GM19397 (cell line): ENCODE data around the gene LPCAT3.

ENCODE experiments used
- ATAC-seq: cut with Tn5 transposase; IDR thresholded peaks from one replicate; pipeline ENCODE4 v1.9.1; 2021; ENCODE audit warnings: mild to moderate bottlenecking, moderate library complexity; ENCODE audit not compliant: unreplicated experiment

Gene LPCAT3

DNA sequence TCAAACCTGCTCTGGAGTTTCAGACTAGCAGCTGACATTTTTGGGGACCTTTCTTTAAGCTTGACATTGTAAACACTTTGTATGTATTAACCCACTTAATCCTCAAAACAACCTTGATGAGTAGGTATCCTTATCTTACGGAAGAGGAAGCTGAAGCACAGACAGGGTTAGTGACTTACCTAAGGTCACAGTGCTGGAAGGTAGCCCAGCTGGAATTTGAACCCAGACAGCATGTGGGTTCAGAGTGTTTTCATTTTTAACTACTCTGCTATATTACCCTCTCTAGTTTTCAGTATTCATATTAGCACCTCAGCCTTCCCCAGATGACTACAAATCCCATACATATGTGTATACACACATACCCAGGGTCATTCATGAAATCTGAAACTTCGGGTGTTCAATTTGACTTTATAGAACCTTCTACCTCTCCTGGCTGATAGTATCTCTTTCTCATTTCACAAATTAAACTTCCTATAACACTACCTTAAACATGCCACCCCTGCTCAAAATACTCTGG is 13.9 kb downstream of the LPCAT3 start:
- no peak for ATAC-seq

- ATAC-seq: no peak
These were observed 16.2 kb downstream of the LPCAT3 start for GRCh38 chr12:7001921-7002591.

GRCh38 chr12:6998715-6999451 is 19.4 kb downstream of the LPCAT3 start:
- no peak for ATAC-seq

DNA sequence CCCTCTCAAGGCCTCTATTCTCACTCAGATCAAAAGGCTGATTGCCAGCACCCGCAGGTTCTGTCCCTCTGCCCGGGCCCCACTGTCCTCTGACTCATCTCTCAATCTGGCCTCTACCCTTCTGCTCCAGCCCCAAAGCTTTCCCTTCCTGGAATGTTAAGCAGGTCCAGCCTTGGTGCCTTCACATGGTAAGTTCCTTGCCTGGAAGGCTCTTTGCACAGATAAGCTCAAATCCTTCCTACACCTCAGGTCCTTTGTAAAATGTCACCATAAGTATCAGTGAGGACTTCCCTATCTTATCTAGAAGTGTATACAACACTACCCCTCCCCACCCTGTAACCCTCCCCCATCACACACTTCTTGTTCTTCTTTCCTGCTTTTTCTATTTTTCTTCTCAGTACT is 22.2 kb downstream of the LPCAT3 start:
- no peak for ATAC-seq

- no peak for ATAC-seq
These were observed 30.2 kb downstream of the LPCAT3 start for GRCh38 chr12:6987956-6988553.

- ATAC-seq: no peak
These were observed 35.7 kb downstream of the LPCAT3 start for GRCh38 chr12:6982532-6982931.

GRCh38 chr12:6981152-6982052 is 36.9 kb downstream of the LPCAT3 start:
- ATAC-seq: no peak

DNA sequence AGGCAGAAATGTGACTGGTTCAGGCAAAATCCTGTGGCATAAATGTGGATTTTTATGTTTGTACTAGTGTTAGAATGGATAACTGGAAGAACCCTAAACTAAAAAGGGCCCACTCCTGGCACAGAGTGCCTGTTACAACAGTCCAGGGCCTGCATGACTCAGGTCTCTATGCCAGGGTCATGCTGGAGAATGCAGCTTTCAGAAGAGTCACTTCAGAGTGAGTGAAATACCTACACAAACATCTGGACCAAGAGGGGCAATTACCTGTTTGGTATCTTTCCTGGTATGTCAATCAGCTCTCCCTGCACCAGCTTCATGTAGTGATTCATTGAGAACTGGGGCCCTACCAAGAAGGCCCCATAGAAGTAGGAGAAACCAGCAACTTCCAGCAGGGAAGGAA is 37.5 kb downstream of the LPCAT3 start:
- no peak for ATAC-seq

DNA sequence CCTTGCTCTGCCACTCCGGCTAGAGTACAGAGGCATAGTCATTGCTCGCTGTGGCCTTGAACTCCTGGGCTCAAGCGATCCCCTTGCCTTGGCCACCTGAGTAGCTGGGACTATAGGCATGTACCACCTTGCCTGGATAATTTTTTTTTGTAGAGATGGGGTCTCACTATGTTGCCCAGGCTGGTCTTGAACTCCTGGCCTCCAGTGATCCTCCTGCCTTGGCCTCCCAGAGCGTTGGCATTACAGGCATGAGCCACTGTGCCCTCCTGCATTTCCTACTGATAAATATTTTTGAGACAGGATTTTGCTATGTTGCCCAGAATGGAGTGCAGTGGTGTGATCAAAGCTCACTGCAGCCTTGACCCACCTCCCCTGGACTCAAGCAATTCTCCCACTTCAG is 38.2 kb downstream of the LPCAT3 start:
- ATAC-seq: no peak

DNA sequence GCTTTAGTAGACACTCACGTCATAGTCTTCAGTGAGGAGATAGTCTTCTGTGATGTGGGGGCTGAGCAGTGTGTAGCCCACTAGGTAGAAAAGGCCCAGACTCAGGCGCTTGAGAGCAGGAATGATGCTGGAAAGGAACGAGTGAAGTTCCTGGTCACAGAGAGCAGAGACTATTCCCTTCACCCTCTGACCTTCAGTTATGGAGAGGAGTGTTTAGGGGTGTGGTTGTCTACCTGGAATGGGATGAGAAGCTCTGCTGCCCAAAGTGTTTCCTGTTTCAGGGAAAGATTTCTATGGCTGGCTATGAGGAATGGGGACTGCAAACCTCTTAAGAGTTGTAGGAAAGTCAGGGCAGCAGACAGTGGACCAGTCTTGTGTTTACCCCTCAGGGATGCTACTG is 38.8 kb downstream of the LPCAT3 start:
- ATAC-seq: no peak

DNA sequence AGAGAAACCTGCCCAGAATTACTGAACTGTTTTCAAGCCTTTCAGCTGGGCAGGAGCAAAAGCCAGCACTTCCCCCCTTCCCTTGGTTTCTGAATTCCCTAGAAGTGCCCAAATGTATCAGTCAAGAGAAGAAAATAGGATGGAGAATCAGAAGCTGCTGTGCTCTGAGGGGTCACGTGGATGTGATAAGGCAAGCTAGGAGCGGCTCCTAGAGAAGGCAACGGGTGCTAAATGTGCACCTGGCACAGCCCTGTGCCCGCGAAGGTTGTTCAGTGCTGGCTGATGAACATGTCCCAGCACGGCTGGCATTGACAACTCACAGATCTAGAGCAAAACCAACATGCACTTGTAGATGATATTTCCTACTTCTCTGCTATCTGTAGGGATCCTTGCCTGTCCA is 39.3 kb downstream of the LPCAT3 start:
- no peak for ATAC-seq

DNA sequence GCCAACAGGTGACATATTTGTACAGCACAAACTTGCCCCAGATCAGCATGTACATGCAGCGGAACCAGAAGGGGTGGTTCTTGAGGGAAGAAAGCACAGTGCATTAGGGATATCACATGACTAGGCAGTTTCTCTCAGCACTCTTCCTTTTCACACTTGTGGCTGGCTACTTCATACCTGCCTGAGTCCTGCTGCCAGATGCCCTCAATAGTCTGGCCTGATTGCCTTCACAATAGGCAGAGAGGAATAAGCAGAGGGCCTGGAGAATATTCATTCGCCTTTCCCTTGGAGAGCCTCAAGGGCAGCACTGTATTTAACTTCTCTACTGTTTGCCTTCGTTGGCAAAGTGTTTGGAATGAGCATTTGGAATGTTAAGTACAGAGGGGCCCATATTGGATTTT is 39.7 kb downstream of the LPCAT3 start:
- no peak for ATAC-seq

DNA sequence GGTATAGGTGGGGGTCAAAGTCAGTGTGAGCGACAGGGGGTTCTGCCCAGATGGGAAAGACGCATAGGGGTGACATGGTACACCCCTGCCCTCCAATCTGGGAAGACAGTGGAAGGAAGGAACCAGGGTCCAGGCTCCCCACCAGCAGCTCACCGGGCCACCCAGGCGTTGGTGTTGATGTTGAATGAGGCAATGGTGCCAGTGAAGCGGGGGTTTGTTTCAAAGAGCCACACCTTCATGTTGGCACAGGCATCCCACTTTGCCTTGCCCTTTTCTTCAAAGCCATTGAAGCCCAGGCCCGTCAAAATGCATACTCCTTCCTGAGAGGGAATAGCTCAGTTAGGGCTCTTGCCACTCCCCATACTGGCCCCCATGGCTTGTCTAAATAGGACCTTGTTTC is 40.1 kb downstream of the LPCAT3 start:
- ATAC-seq: no peak

- ATAC-seq: no peak
These were observed 40.6 kb downstream of the LPCAT3 start for GRCh38 chr12:6977653-6978052.

GRCh38 chr12:6975297-6976032 is 42.8 kb downstream of the LPCAT3 start:
- ATAC-seq: no peak

DNA sequence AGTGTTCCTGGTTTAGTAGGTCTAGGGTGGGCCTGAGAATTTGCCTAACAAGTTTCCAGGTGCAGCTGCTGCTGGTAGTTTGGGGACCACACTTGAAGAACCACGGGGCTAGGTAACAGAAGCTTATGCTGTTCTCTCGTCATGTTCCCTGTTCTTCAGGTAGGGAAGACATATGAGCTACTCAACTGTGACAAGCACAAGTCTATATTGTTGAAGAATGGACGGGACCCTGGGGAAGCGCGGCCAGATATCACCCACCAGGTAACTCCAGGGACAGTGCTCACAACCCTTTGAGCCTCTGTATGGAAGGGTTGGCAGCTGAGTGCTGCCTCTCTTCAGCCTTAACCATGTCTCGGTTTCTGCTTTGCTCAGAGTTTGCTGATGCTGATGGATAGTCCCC is 44.1 kb downstream of the LPCAT3 start:
- ATAC-seq: no peak

GRCh38 chr12:6970096-6970527 is 48.2 kb downstream of the LPCAT3 start:
- peak; percentile 29 for ATAC-seq

DNA sequence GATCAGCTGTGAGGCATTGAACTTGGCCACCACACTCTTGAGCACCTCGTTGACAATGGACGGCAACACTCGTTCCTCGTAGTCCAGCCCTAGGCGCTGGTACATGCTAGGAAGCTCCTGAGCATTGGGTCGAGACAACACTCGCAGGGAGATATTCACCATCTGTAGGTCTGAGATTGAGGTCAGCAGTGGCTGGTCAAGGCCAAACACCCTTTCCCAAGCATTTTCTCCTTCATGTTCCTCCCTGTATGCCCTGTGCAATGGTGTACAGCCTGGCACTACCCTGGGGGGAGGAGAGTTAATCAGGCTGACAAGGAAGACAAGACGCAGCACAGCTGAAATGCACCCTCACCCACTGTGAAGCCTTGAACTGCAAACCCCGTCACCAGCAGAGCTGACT is 49.9 kb downstream of the LPCAT3 start:
- ATAC-seq: no peak

GRCh38 chr12:6967651-6968100 is 50.6 kb downstream of the LPCAT3 start:
- no peak for ATAC-seq

DNA sequence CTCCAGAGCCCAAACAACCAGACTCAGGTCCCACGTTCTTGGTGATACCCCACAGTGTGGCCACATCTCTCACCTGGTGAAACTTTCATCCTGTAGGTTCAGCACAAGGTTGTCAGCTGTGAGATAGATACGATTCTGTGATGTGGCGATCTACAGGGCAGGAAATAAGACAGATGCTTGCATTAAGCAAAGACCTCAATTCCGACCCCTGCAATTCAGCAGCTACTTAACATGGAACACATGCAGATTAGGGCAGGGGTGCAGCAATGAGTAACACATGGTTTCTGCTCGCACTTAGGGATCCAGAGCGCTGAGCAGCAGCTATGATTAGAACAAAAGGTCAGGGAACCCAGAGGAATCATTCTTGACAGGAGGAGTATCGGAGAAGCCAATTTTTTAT is 51.9 kb downstream of the LPCAT3 start:
- no peak for ATAC-seq
